ENCODE results near the gene SH3GL1. TPM values are rescaled to one million over a fixed set of nuclear protein-coding genes. Genes with fewer than 3 reads are reported as not detected.

Gene SH3GL1
- polyA plus RNA-seq, 3 donors = 14.0 to 33.9 (median 15.0) TPM

DNA sequence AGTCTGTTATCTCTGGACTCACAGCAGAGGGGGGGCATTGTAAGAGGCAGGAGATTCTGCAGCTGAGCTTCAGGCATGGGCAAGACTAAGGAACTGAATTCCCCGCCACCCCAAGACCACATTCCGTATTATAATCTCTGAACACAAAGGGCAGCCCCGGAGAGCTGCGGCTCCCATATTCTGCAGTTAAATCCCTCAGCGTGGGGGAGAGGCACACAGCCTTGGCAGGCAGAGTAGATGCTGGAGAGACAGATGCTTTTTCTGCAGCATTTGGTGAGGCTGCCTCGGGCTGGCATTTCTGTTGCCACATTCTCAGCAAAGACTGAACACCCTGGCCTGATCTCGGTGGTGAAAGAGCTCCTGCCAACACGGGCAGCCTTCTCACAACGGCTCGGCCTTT, 15.0 kb upstream of the SH3GL1 start:
- Histone ChIP-seq H3K4me1 (ENCODE audit: control insufficient read depth in 1 of 2, insufficient read depth in 2 of 2, low read length in 2 of 2) (peaks cover under 1 to 2% of the 10 kb centered on the region in 2 donors), H4K20me1 (ENCODE audit: insufficient read depth, low read length) (no peaks in the 10 kb centered on the region), H2AFZ (ENCODE audit: insufficient read depth, low read depth, low read length, poor library complexity, severe bottlenecking) (no peak overlapping the region), H3K36me3 (replicated peaks in 1 of 2; ENCODE audit: control insufficient read depth in 1 of 2, insufficient read depth in 2 of 2, low read length in 2 of 2) (peaks cover 14 to 52% of the 10 kb centered on the region in 2 donors), H3K9me3 (replicated peaks in 1 of 2; ENCODE audit: control insufficient read depth in 1 of 2, insufficient read depth in 1 of 2, low read length in 2 of 2) (no peaks in the 10 kb centered on the region), H3K4me3 (replicated peaks in 1 of 3; ENCODE audit: low read depth in 2 of 3, low read length in 3 of 3) (no peak overlapping the region), H3K27me3 (ENCODE audit: control insufficient read depth in 2 of 2, insufficient read depth in 2 of 2, low read length in 2 of 2) (no peaks in the 10 kb centered on the region), H3K27ac (ENCODE audit: low read depth in 1 of 2, low read length in 2 of 2) (no peak overlapping the region), H3K79me2 (ENCODE audit: insufficient read depth, low read length) (peaks cover 63% of the 10 kb centered on the region), H3K4me2 (replicated peaks; ENCODE audit: extremely low read depth, low read length, poor library complexity, severe bottlenecking) (no peak overlapping the region), H3K9ac (ENCODE audit: insufficient read depth, low read length, poor library complexity, severe bottlenecking) (no peak overlapping the region)
- Mint-ChIP-seq H3K36me3 (peaks cover 23 to 60% of the 10 kb centered on the region in 2 donors), H3K4me3 (no peak overlapping the region), H3K9me3 (no peaks in the 10 kb centered on the region), H3K4me1 (peaks cover 5% of the 10 kb centered on the region), H3K27ac (no peak overlapping the region), H3K27me3 (ENCODE audit: low read depth in 3 of 3) (peaks cover 0 to 1% (median 0%) of the 10 kb centered on the region in 3 donors)
- WGBS (ENCODE audit: insufficient coverage) = 96% methylated on average over 7 of the region's 10 CpGs
- intact Hi-C loops (cut with micrococcal nuclease) = no loop called here
- DNase-seq = no peak
- no peak for TF ChIP-seq CTCF (IDR thresholded peaks at IDR 0.05)

GRCh38 chr19:4414800-4415321, 14.5 kb upstream of the SH3GL1 start:
- intact Hi-C loops (cut with micrococcal nuclease) = no loop called here
- H3K4me1 Mint-ChIP-seq = peaks cover 3% of the 10 kb centered on the region
- peaks cover 17 to 53% of the 10 kb centered on the region in 2 donors for H3K36me3 ChIP-seq (replicated peaks in 1 of 2; ENCODE audit: control insufficient read depth in 1 of 2, insufficient read depth in 2 of 2, low read length in 2 of 2)
- TF ChIP-seq CTCF (IDR thresholded peaks at IDR 0.05) = no peak
- no peaks in the 10 kb centered on the region for H3K4me1 ChIP-seq (ENCODE audit: control insufficient read depth in 1 of 2, insufficient read depth in 2 of 2, low read length in 2 of 2)
- no peaks in the 10 kb centered on the region for H3K9me3 Mint-ChIP-seq
- no peak overlapping the region for H3K27ac ChIP-seq (ENCODE audit: low read depth in 1 of 2, low read length in 2 of 2)
- H3K9ac ChIP-seq (ENCODE audit: insufficient read depth, low read length, poor library complexity, severe bottlenecking) = no peak overlapping the region
- no peaks in the 10 kb centered on the region for H3K27me3 ChIP-seq (ENCODE audit: control insufficient read depth in 2 of 2, insufficient read depth in 2 of 2, low read length in 2 of 2)
- no peak overlapping the region for H3K4me3 Mint-ChIP-seq
- H4K20me1 ChIP-seq (ENCODE audit: insufficient read depth, low read length) = no peaks in the 10 kb centered on the region
- peaks cover 0 to 1% (median 0%) of the 10 kb centered on the region in 3 donors for H3K27me3 Mint-ChIP-seq (ENCODE audit: low read depth in 3 of 3)
- peaks cover 24 to 64% of the 10 kb centered on the region in 2 donors for H3K36me3 Mint-ChIP-seq
- H3K9me3 ChIP-seq (replicated peaks in 1 of 2; ENCODE audit: control insufficient read depth in 1 of 2, insufficient read depth in 1 of 2, low read length in 2 of 2) = no peaks in the 10 kb centered on the region
- DNase-seq = no peak
- peak overlapping the region in 2 of 7 donors; percentile 40 to 47 for H3K27ac Mint-ChIP-seq
- no peak overlapping the region for H2AFZ ChIP-seq (ENCODE audit: insufficient read depth, low read depth, low read length, poor library complexity, severe bottlenecking)
- 95% methylated on average over 5 of the region's 9 CpGs for WGBS (ENCODE audit: insufficient coverage)
- H3K4me3 ChIP-seq (replicated peaks in 1 of 3; ENCODE audit: low read depth in 2 of 3, low read length in 3 of 3) = no peak overlapping the region
- H3K79me2 ChIP-seq (ENCODE audit: insufficient read depth, low read length) = peaks cover 66% of the 10 kb centered on the region
- no peak overlapping the region for H3K4me2 ChIP-seq (replicated peaks; ENCODE audit: extremely low read depth, low read length, poor library complexity, severe bottlenecking)
